GM20000 (cell line): Measurements from ENCODE around the gene ARPC2.

Source experiments
- DNase-seq: peaks from one replicate; pipeline ENCODE4 v3.0.0; 2012; ENCODE audit warnings: low spot score
- CTCF ChIP-seq: IDR thresholded peaks from 2 replicates; pipeline ENCODE4 v1.5.1; 2012; ENCODE audit warnings: mild to moderate bottlenecking, control low read depth; ENCODE audit errors: extremely low read depth, missing control alignments

ARPC2 gene

GRCh38 chr2:218236829-218237228 is 19.8 kb downstream of the ARPC2 start:
- no peak for DNase-seq
- no peak for TF ChIP-seq CTCF

- DNase-seq = no peak
- no peak for TF ChIP-seq CTCF
Observed at GRCh38 chr2:218238887-218239286, 21.9 kb downstream of the ARPC2 start.

- no peak for DNase-seq
- no peak for TF ChIP-seq CTCF
Observed at GRCh38 chr2:218244204-218244603, 27.2 kb downstream of the ARPC2 start.

GRCh38 chr2:218244665-218245064 is 27.7 kb downstream of the ARPC2 start:
- no peak for TF ChIP-seq CTCF
- no peak for DNase-seq

- TF ChIP-seq CTCF = no peak
- no peak for DNase-seq
Observed at GRCh38 chr2:218245214-218245613, 28.2 kb downstream of the ARPC2 start.

- TF ChIP-seq CTCF = no peak
- DNase-seq = no peak
Observed at GRCh38 chr2:218249691-218250090, 32.7 kb downstream of the ARPC2 start.

GRCh38 chr2:218252509-218253231 is 35.7 kb downstream of the ARPC2 start:
- DNase-seq = no peak
- TF ChIP-seq CTCF = no peak
